ENCODE results near the gene SIGLEC9. TPM values are rescaled to one million over a fixed set of nuclear protein-coding genes. Genes with fewer than 3 reads are reported as not detected.

SIGLEC9 gene
- total and polyA plus RNA-seq, 7 donors = 0.24 to 2.2 (median 0.73) TPM

DNA sequence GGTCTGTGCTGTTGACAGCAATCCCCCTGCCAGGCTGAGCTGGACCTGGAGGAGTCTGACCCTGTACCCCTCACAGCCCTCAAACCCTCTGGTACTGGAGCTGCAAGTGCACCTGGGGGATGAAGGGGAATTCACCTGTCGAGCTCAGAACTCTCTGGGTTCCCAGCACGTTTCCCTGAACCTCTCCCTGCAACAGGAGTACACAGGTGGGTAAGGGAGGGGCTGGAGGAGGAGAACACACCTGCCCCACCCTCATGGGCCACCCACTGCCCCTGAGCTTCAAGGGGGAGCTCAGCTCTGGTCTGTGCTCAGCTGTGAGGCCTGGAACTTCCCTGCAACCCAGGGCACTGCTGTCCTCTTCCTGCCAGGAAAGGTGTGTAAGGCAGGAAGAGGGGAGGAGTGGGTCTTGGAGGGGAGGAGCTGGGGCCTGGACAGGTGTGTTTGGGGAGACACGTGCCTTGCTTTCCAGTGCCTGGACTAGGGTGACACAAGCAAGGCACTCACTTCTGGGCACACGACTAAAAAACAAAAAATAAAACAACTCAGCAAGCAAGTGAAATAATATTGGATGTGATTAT, 21.3 kb downstream of the SIGLEC9 start:
- no peak for ATAC-seq
- peaks cover 0 to 2% (median 0%) of the 10 kb centered on the region in 3 donors for H3K27me3 ChIP-seq (ENCODE audit: insufficient read depth in 3 of 3, low read length in 2 of 3)
- TF ChIP-seq, protein P1, sequence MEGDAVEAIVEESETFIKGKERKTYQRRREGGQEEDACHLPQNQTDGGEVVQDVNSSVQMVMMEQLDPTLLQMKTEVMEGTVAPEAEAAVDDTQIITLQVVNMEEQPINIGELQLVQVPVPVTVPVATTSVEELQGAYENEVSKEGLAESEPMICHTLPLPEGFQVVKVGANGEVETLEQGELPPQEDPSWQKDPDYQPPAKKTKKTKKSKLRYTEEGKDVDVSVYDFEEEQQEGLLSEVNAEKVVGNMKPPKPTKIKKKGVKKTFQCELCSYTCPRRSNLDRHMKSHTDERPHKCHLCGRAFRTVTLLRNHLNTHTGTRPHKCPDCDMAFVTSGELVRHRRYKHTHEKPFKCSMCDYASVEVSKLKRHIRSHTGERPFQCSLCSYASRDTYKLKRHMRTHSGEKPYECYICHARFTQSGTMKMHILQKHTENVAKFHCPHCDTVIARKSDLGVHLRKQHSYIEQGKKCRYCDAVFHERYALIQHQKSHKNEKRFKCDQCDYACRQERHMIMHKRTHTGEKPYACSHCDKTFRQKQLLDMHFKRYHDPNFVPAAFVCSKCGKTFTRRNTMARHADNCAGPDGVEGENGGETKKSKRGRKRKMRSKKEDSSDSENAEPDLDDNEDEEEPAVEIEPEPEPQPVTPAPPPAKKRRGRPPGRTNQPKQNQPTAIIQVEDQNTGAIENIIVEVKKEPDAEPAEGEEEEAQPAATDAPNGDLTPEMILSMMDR (IDR thresholded peaks at IDR 0.05) = no peak
- no peak overlapping the region for H3K27ac ChIP-seq
- intact Hi-C loops (cut with DNase I) = no loop called here
- WGBS, 3 donors = 44 to 50% (median 49%) methylated on average over 4 of the region's 4 CpGs
- H3K9me3 ChIP-seq = peaks cover 6% of the 10 kb centered on the region
- DNase-seq = no peak
- H3K4me3 ChIP-seq = no peak overlapping the region
- H3K4me1 ChIP-seq = no peaks in the 10 kb centered on the region
- H3K36me3 ChIP-seq (ENCODE audit: insufficient read depth in 1 of 2, low read depth in 1 of 2) = no peaks in the 10 kb centered on the region

DNA sequence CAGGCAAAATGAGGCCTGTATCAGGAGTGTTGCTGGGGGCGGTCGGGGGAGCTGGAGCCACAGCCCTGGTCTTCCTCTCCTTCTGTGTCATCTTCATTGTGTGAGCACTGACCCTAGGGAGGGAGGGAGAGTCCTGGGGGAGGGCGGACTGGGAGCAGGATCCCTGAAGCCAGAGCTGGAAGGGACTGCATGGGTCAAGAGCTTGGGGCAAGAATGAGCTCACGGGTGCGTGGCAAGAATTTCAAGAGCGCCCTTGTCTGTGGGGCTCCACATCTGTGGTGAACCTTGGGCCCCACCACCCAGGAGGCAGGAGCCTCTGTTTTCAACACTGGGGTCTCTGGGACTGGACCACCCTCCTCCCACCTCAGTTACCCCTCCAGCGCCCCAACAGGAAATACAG, 22.0 kb downstream of the SIGLEC9 start:
- H3K27ac ChIP-seq = no peak overlapping the region
- DNase-seq (no peak), ATAC-seq (no peak)
- TF ChIP-seq, protein P1 (IDR thresholded peaks at IDR 0.05) = no peak
- no peaks in the 10 kb centered on the region for H3K4me1 ChIP-seq
- H3K27me3 ChIP-seq (ENCODE audit: insufficient read depth in 3 of 3, low read length in 2 of 3) = no peaks in the 10 kb centered on the region
- H3K4me3 ChIP-seq = no peak overlapping the region
- no peaks in the 10 kb centered on the region for H3K36me3 ChIP-seq (ENCODE audit: insufficient read depth in 1 of 2, low read depth in 1 of 2)
- intact Hi-C loops (cut with DNase I) = no loop called here
- 87 to 92% (median 88%) methylated on average over 7 of the region's 7 CpGs for WGBS, 3 donors
- peaks cover 6% of the 10 kb centered on the region for H3K9me3 ChIP-seq

DNA sequence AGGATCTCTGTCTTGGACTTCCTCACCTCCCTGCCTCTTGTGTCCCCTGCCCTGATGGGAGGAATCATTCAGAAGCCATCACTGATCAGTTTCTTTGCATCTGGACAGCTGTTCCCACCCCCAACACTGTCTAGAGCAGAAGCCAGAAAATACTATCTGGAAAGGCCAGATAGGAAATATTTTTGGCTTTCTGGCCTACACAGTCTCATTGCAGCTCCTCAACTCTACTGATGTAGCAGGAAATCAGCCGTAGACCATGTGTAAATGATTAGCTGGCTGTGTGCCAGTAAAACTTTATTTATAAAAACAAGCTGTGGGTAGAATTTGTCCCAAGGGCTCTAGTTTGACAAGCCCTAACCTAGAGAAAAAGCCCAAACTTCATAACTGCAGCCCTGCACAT, 23.0 kb downstream of the SIGLEC9 start:
- Histone ChIP-seq H3K27ac (no peak overlapping the region), H3K4me1 (no peaks in the 10 kb centered on the region), H3K9me3 (peaks cover 6% of the 10 kb centered on the region), H3K36me3 (ENCODE audit: insufficient read depth in 1 of 2, low read depth in 1 of 2) (no peaks in the 10 kb centered on the region), H3K27me3 (ENCODE audit: insufficient read depth in 3 of 3, low read length in 2 of 3) (no peaks in the 10 kb centered on the region), H3K4me3 (no peak overlapping the region)
- intact Hi-C loops (cut with DNase I) = no loop called here
- DNase-seq (no peak), ATAC-seq (no peak)
- WGBS, 3 donors = 10 to 25% (median 23%) methylated on average over 1 of the region's 1 CpG
- TF ChIP-seq, protein P1 (IDR thresholded peaks at IDR 0.05) = no peak

DNA sequence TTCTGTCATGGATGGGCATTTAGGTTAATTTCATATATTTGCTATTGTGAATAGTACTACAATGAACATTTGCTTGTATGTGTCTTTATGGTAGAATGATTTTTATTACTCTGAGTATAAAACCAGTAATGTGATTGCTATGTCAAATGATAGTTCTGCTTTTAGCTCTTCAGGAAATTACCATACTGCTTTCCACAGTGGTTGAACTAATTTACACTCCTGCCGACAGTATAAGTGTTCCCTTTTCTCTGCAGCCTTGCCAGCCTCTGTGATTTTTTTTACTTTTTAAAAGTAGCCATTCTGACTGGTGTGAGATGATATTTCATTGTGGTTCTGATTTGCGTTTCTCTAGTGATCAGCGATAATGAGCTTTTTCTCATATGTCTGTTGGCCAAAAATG, 23.9 kb downstream of the SIGLEC9 start:
- Histone ChIP-seq H3K9me3 (peaks cover 6% of the 10 kb centered on the region), H3K4me3 (no peak overlapping the region), H3K27ac (no peak overlapping the region), H3K27me3 (ENCODE audit: insufficient read depth in 3 of 3, low read length in 2 of 3) (no peaks in the 10 kb centered on the region), H3K4me1 (no peaks in the 10 kb centered on the region), H3K36me3 (ENCODE audit: insufficient read depth in 1 of 2, low read depth in 1 of 2) (no peaks in the 10 kb centered on the region)
- TF ChIP-seq, protein P1 (IDR thresholded peaks at IDR 0.05) = no peak
- intact Hi-C loops (cut with DNase I) = no loop called here
- ATAC-seq = no peak
- WGBS, 3 donors = 64 to 71% (median 64%) methylated on average over 3 of the region's 3 CpGs
- no peak for DNase-seq

DNA sequence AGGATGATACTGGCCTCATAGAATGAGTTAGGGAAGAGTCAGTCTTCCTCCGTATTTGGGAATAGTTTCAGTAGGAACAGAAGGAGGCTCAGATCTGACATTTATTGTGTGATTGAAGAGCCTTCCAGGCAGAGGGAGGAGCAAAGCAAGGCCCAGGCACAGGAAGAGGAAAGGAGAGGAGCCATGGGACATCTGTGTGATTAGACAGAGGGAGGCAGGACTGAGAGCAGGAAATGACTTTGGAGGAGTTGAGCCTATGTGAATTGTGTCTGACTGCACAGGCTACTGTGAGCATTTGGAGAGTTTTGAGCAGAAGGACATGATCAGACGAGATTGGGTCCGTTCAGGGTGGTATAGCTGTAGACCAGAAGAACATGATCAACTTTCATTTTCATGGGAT, 25.9 kb downstream of the SIGLEC9 start:
- no peak for DNase-seq
- no peaks in the 10 kb centered on the region for H3K27me3 ChIP-seq (ENCODE audit: insufficient read depth in 3 of 3, low read length in 2 of 3)
- no peaks in the 10 kb centered on the region for H3K4me1 ChIP-seq
- no peak overlapping the region for H3K4me3 ChIP-seq
- intact Hi-C loops (cut with DNase I) = no loop called here
- no peak for ATAC-seq
- 64 to 70% (median 65%) methylated on average over 3 of the region's 3 CpGs for WGBS, 3 donors
- H3K9me3 ChIP-seq = peaks cover 6% of the 10 kb centered on the region
- H3K36me3 ChIP-seq (ENCODE audit: insufficient read depth in 1 of 2, low read depth in 1 of 2) = no peaks in the 10 kb centered on the region
- H3K27ac ChIP-seq = no peak overlapping the region
- TF ChIP-seq, protein P1 (IDR thresholded peaks at IDR 0.05) = no peak
